Transverse colon (tissue), 4 donors: ENCODE results near the gene PKIG. TPM values are rescaled to one million over a fixed set of nuclear protein-coding genes. Genes with fewer than 3 reads are reported as not detected.
A peak's percentile ranks its signal among the peaks of the same experiment; 100 is the strongest.
"Not testable (repeated sequence)": the region's sequence is repeated elsewhere in the genome, so short reads cannot be mapped to it uniquely, and the experiment has no call there.

Experiments used
- DNase-seq: peaks from one replicate; pipeline ENCODE4 v3.0.0-alpha.2; 2019
- H3K27ac ChIP-seq, 4 donors: fragments of 200-600 bp; sonication (generic); 2 replicates each; pipeline ENCODE4 v1.5.1; 2016 to 2018; ENCODE audit warnings: inconsistent platforms in 4 of 4
- H3K27me3 ChIP-seq: fragments of 200-600 bp; sonication (generic); 2 replicates; pipeline ENCODE4 v1.5.1; 2017; ENCODE audit warnings: inconsistent platforms
- H3K36me3 ChIP-seq, 4 donors: fragments of 200-600 bp; sonication (generic); 2 replicates each; pipeline ENCODE4 v1.5.1; 2017 to 2019; ENCODE audit warnings: inconsistent platforms in 4 of 4
- H3K4me1 ChIP-seq, 4 donors: fragments of 200-600 bp; sonication (generic); 2 replicates each; pipeline ENCODE4 v1.5.1; 2017 to 2020; ENCODE audit warnings: inconsistent platforms in 4 of 4
- H3K4me3 ChIP-seq, 4 donors: fragments of 200-600 bp; sonication (generic); 1 replicate in 1 of 4; 2 replicates in 3 of 4; pipeline versions ENCODE4 v1.5.1 to v1.6.1; 2017 to 2019; ENCODE audit warnings: inconsistent platforms in 4 of 4
- H3K9me3 ChIP-seq, 2 donors: fragments of 200-600 bp; sonication (generic); 2 replicates each; pipeline ENCODE4 v1.5.1; 2017 to 2019; ENCODE audit warnings: inconsistent platforms in 2 of 2
- CTCF ChIP-seq, 5 experiments: fragments of 200-600 bp in 3 of 5; fragments of 450-650 bp in 2 of 5; sonication (generic) in 3 of 5; IDR thresholded peaks; 1 replicate in 2 of 5; 2 replicates in 3 of 5; pipeline ENCODE4 v1.5.1; 2016 to 2017; ENCODE audit warnings: antibody characterized with exemption in 5 of 5, inconsistent platforms in 3 of 5, mild to moderate bottlenecking in 2 of 5, moderate library complexity in 1 of 5
- EP300 ChIP-seq: sonication (generic); formaldehyde crosslinking; IDR thresholded peaks from one replicate; pipeline ENCODE4 v1.6.1; 2017; ENCODE audit warnings: antibody characterized with exemption, low read depth
- POLR2A ChIP-seq: fragments of 450-650 bp; IDR thresholded peaks from one replicate; pipeline ENCODE4 v1.6.1; 2016; ENCODE audit warnings: antibody characterized with exemption, mild to moderate bottlenecking, moderate library complexity
- POLR2AphosphoS5 ChIP-seq, 3 donors: sonication (generic); formaldehyde crosslinking; IDR thresholded peaks; one replicate each; pipeline ENCODE4 v1.6.1; 2016; ENCODE audit warnings: antibody characterized with exemption in 3 of 3
- WGBS, 2 donors: methylation state at CpG; one replicate each; pipeline ENCODE4 v1.1.5; 2018; ENCODE audit warnings: low coverage in 1 of 2; 5-methylcytosine and 5-hydroxymethylcytosine counted together
- in situ Hi-C, 4 donors: fragments of 200-750 bp; cut with MboI; loops; one replicate each; pipeline versions ENCODE4 v1.15.0 to v1.15.1; 2017; ENCODE audit warnings: low sequenced_read_pairs in 3 of 4, low pct_ligation_motif_present in 1 of 4, low pct_unique_long_range_greater_than_20kb in 1 of 4
- intact Hi-C: fragments of 100-400 bp; cut with DNase I; formaldehyde crosslinking; loops from one replicate; pipeline ENCODE4 v1.15.1; 2023; ENCODE audit warnings: low total_unique reads
- total RNA-seq, 4 donors: library from RNA; depleted of rRNA; stranded (reverse); fragments of >200 nt; gene quantifications; one replicate each; pipeline ENCODE4 v1.1.0, GENCODE V29; 2016

Gene PKIG
- total RNA-seq, 4 donors from 2014 or later, result 40.8 to 106 (median 80.4) TPM

- Histone ChIP-seq H3K36me3 (no peaks in the 10 kb centered on the region), H3K9me3 (no peaks in the 10 kb centered on the region), H3K4me3 (peak within 1 kb of the TSS; percentile 65 to 84 (median 75)), H3K27ac (peak within 1 kb of the TSS; percentile 79 to 88 (median 86)), H3K27me3 (no peaks in the 10 kb centered on the region), H3K4me1 (peaks cover 0 to 30% (median 11%) of the 10 kb centered on the region in 4 donors)
- intact Hi-C loops, result no loop called here
- DNase-seq, result peak; percentile 79
- in situ Hi-C loops, result no loop called here
- TF ChIP-seq CTCF (IDR thresholded peaks at IDR 0.05) (no peak), POLR2AphosphoS5 (IDR thresholded peaks at IDR 0.05) (peak; percentile 8 to 54 (median 29)), POLR2A (no peak), EP300 (no peak)
- WGBS, 2 donors, result 0 to 2% methylated on average over 3 to 23 of the region's 68 CpGs
Observed at GRCh38 chr20:44651684-44652423, 69.5 kb downstream of the PKIG start, which contains the start of gene ADA. TSS of gene ADA (minus strand) at chr20:44651699. CDS start at chr20:44651607, 92 bp downstream.

- Histone ChIP-seq H3K36me3 (no peaks in the 10 kb centered on the region), H3K9me3 (no peaks in the 10 kb centered on the region), H3K27me3 (no peaks in the 10 kb centered on the region), H3K27ac (no peak overlapping the region), H3K4me3 (no peak overlapping the region), H3K4me1 (peaks cover 0 to 24% (median 11%) of the 10 kb centered on the region in 4 donors)
- intact Hi-C loops (no loop called here), in situ Hi-C loops (no loop called here)
- TF ChIP-seq POLR2A, result no peak
- no peak for TF ChIP-seq POLR2AphosphoS5 (IDR thresholded peaks at IDR 0.05)
- TF ChIP-seq EP300, result no peak
- no peak for TF ChIP-seq CTCF (IDR thresholded peaks at IDR 0.05)
- no peak for DNase-seq
- WGBS, 2 donors, result 43 to 91% methylated on average over 1 to 2 of the region's 2 CpGs
Observed at GRCh38 chr20:44653546-44653945, 71.2 kb downstream of the PKIG start.

- DNase-seq, intact Hi-C loops, H3K27ac ChIP-seq, H3K27me3 ChIP-seq, in situ Hi-C loops, H3K9me3 ChIP-seq, H3K4me3 ChIP-seq, H3K36me3 ChIP-seq: not testable (repeated sequence)
- WGBS, 2 donors, result 94 to 97% methylated on average over 2 to 5 of the region's 5 CpGs
- peaks cover 0 to 22% (median 11%) of the 10 kb centered on the region in 4 donors for H3K4me1 ChIP-seq
Observed at GRCh38 chr20:44654210-44654609, 71.8 kb downstream of the PKIG start.

- Histone ChIP-seq H3K27me3 (no peaks in the 10 kb centered on the region), H3K9me3 (no peaks in the 10 kb centered on the region), H3K27ac (no peak overlapping the region), H3K4me3 (no peak overlapping the region), H3K36me3 (no peaks in the 10 kb centered on the region), H3K4me1 (peaks cover 0 to 8% (median 2%) of the 10 kb centered on the region in 4 donors)
- DNase-seq, result no peak
- intact Hi-C loops, result no loop called here
- in situ Hi-C loops, result no loop called here
- no peak for TF ChIP-seq POLR2AphosphoS5 (IDR thresholded peaks at IDR 0.05)
- no peak for TF ChIP-seq EP300
- TF ChIP-seq POLR2A, result no peak
- TF ChIP-seq CTCF (IDR thresholded peaks at IDR 0.05), result no peak
- 47 to 83% methylated on average over 1 to 3 of the region's 3 CpGs for WGBS, 2 donors
Observed at GRCh38 chr20:44656448-44656847, 74.1 kb downstream of the PKIG start.
